Measurements from ENCODE around the gene TYMP.

TYMP gene

GRCh38 chr22:50525104-50525857, 4.5 kb downstream of the TYMP start, which contains the start of gene SCO2:
Gene SCO2, minus strand, starts transcription at chr22:50525598. Its CDS starts 1,187 bp downstream, at chr22:50524411.
- peak within 1 kb of the TSS; percentile 79 for H3K4me3 ChIP-seq (ENCODE audit: low read depth, low read length)
- CTCF ChIA-PET: interaction anchor here (0.6 to 2.7 kb wide), 55 partner anchors 8 to 734 kb away, joined by 3 to 37 read pairs (median 4); partner anchors contain the start of genes KLHDC7B, LMF2, NCAPH2 and SYCE3
- peak within 1 kb of the TSS; percentile 90 for H3K27ac ChIP-seq (ENCODE audit: extremely low read depth, low read depth, low read length)
- no peaks in the 10 kb centered on the region; the same call in 1 of the 2 replicates for H3K4me1 ChIP-seq (ENCODE audit: control insufficient read depth, insufficient read depth, low read length)
- H3K9me3 ChIP-seq (ENCODE audit: control insufficient read depth, insufficient read depth, low read depth, low read length): no peaks in the 10 kb centered on the region
- H3K36me3 ChIP-seq (ENCODE audit: control insufficient read depth in 2 of 2, insufficient read depth in 1 of 2, low read length in 2 of 2): peaks cover 0 to 40% of the 10 kb centered on the region in 2 experiments; a peak in 2 of 3 replicates
- POLR2A ChIA-PET: interaction anchor here (0.6 to 5.3 kb wide), 43 partner anchors 8 to 758 kb away, joined by 3 to 189 read pairs (median 5); partner anchors contain the start of genes ARSA, CHKB, CPT1B and HDAC10
- no peak for TF ChIP-seq GFI1B (tag by site-specific recombination; IDR thresholded peaks at IDR 0.05)
- TF ChIP-seq ZNF768 (tag by site-specific recombination; IDR thresholded peaks at IDR 0.05): 0 out of 2 replicates have a peak, but pooled peaks have one; percentile 17
- TF ChIP-seq ZNF239 (tag by site-specific recombination; IDR thresholded peaks at IDR 0.05): no peak
- peak; percentile 44; the same call in 1 of the 2 replicates for TF ChIP-seq ZNF324 (tag by site-specific recombination; IDR thresholded peaks at IDR 0.05)
- no peak; the same call in 1 of the 2 replicates for TF ChIP-seq ZBTB6 (tag by site-specific recombination; IDR thresholded peaks at IDR 0.05)
- TF ChIP-seq ZEB2 (tag by site-specific recombination; IDR thresholded peaks at IDR 0.05): peak; percentile 70; the same call in 1 of the 2 replicates
- peak; percentile 92 for TF ChIP-seq ZXDB (tag by site-specific recombination; IDR thresholded peaks at IDR 0.05)
- TF ChIP-seq ZFP3 (tag by site-specific recombination; IDR thresholded peaks at IDR 0.05; ENCODE audit: low read depth): no peak
- no peak; the same call in 1 of the 2 replicates for TF ChIP-seq KLF10 (tag by site-specific recombination; IDR thresholded peaks at IDR 0.05)
- TF ChIP-seq ZNF837 (tag by site-specific recombination; IDR thresholded peaks at IDR 0.05): peak; percentile 99
- 0 out of 2 replicates have a peak, but pooled peaks have one; percentile 9 for TF ChIP-seq ZNF623 (tag by site-specific recombination; IDR thresholded peaks at IDR 0.05)
- TF ChIP-seq SP2 (tag by site-specific recombination; IDR thresholded peaks at IDR 0.05): peak; percentile 81
- no peak for TF ChIP-seq ZNF24 (tag by site-specific recombination; IDR thresholded peaks at IDR 0.05)
- TF ChIP-seq INSM2 (tag by site-specific recombination; IDR thresholded peaks at IDR 0.05): 0 out of 2 replicates have a peak, but pooled peaks have one; percentile 12
- TF ChIP-seq ZNF514 (tag by site-specific recombination; IDR thresholded peaks at IDR 0.05): no peak
- peak; percentile 58 for TF ChIP-seq ZBTB17 (tag by site-specific recombination; IDR thresholded peaks at IDR 0.05)
- no peak for TF ChIP-seq SALL2 (tag by site-specific recombination; IDR thresholded peaks at IDR 0.05; ENCODE audit: borderline replicate concordance)
- TF ChIP-seq ZNF366 (tag by site-specific recombination; conservative IDR thresholded peaks at IDR 0.05): no peak
- TF ChIP-seq MYNN (tag by site-specific recombination; IDR thresholded peaks at IDR 0.05; ENCODE audit: borderline replicate concordance): no peak
- TF ChIP-seq ZNF621 (tag by site-specific recombination; IDR thresholded peaks at IDR 0.05): no peak
- TF ChIP-seq ZSCAN5A (tag by site-specific recombination; IDR thresholded peaks at IDR 0.05): peak; percentile 31; the same call in 1 of the 2 replicates
- no peak for TF ChIP-seq ZNF670 (tag by site-specific recombination; IDR thresholded peaks at IDR 0.05; ENCODE audit: low read depth)
- peak; percentile 58 for TF ChIP-seq ZSCAN30 (tag by site-specific recombination; IDR thresholded peaks at IDR 0.05)
- TF ChIP-seq ZNF555 (tag by site-specific recombination; conservative IDR thresholded peaks at IDR 0.05): no peak
- 0 out of 2 replicates have a peak, but pooled peaks have one; percentile 26 for TF ChIP-seq ZSCAN16 (tag by site-specific recombination; IDR thresholded peaks at IDR 0.05)
- TF ChIP-seq ZNF791 (tag by site-specific recombination; IDR thresholded peaks at IDR 0.05): no peak
- TF ChIP-seq TRIM28 (IDR thresholded peaks at IDR 0.05; ENCODE audit: borderline replicate concordance, low read length): peak; percentile 34; the same call in 1 of the 2 replicates
- no peak for TF ChIP-seq ZNF174 (tag by site-specific recombination; IDR thresholded peaks at IDR 0.05)
- no peak for TF ChIP-seq ZNF362 (tag by site-specific recombination; IDR thresholded peaks at IDR 0.05)
- peak; percentile 94 for TF ChIP-seq GLIS1 (tag by site-specific recombination; IDR thresholded peaks at IDR 0.05)
- TF ChIP-seq ZBTB20 (tag by site-specific recombination; IDR thresholded peaks at IDR 0.05): peak; percentile 81
- TF ChIP-seq ZNF157 (tag by site-specific recombination; IDR thresholded peaks at IDR 0.05): no peak
- no peak for TF ChIP-seq ZNF488 (tag by site-specific recombination; IDR thresholded peaks at IDR 0.05)
